K562 (cell line): ENCODE data around the gene MRPL42. TPM values are rescaled to one million over a fixed set of nuclear protein-coding genes. Genes with fewer than 3 reads are reported as not detected.

ENCODE experiments used
- ADNP ChIP-seq: fragments of 200-800 bp; sonication (Bioruptor generic); IDR thresholded peaks from 2 replicates; pipeline ENCODE4 v1.6.1; 2016; ENCODE audit warnings: missing genetic modification characterization, missing compliant biosample characterization
- ATF3 ChIP-seq, 2 experiments: fragments of 450-650 bp in 1 of 2; sonication (generic) in 1 of 2; formaldehyde crosslinking in 1 of 2; IDR thresholded peaks in 1 of 2; conservative IDR thresholded peaks in 1 of 2; 2 replicates each; pipeline versions ENCODE4 v1.6.1 to v1.8.1; 2016 to 2023; ENCODE audit warnings: mild to moderate bottlenecking in 2 of 2, moderate library complexity in 2 of 2, inconsistent platforms in 1 of 2, missing genetic modification reagents in 1 of 2
- CHD4 ChIP-seq: fragments of 200-600 bp; sonication (generic); IDR thresholded peaks from 3 replicates; pipeline ENCODE4 v1.6.1; 2012; ENCODE audit warnings: low read depth, mild to moderate bottlenecking, mixed read lengths, low read length, inconsistent platforms; ENCODE audit not compliant: insufficient read depth, insufficient replicate concordance, poor library complexity, severe bottlenecking
- CREB1 ChIP-seq, 2 experiments: sonication (generic) in 1 of 2; formaldehyde crosslinking in 1 of 2; IDR thresholded peaks; 2 replicates each; pipeline versions ENCODE4 v1.6.1 to v1.8.0; 2012 to 2022; ENCODE audit warnings: inconsistent platforms in 1 of 2, mild to moderate bottlenecking in 1 of 2, missing genetic modification reagents in 1 of 2, moderate library complexity in 1 of 2
- CREB3L1 ChIP-seq: fragments of 450-650 bp; IDR thresholded peaks from 2 replicates; pipeline ENCODE4 v1.6.1; 2014; ENCODE audit warnings: low read depth, mild to moderate bottlenecking, moderate library complexity, borderline replicate concordance
- CSDE1 ChIP-seq, 2 experiments: fragments of 450-650 bp; IDR thresholded peaks; 2 replicates each; pipeline ENCODE4 v1.6.1; 2016; ENCODE audit warnings: mild to moderate bottlenecking in 1 of 2
- DDX20 ChIP-seq: fragments of 450-650 bp; IDR thresholded peaks from 2 replicates; pipeline ENCODE4 v1.6.1; 2016; ENCODE audit warnings: missing genetic modification characterization, low read depth, mild to moderate bottlenecking, missing compliant biosample characterization, moderate library complexity
- E2F6 ChIP-seq, 2 experiments: IDR thresholded peaks; 2 replicates each; pipeline ENCODE4 v1.6.1; 2011; ENCODE audit warnings: borderline replicate concordance in 1 of 2, control low read depth in 1 of 2, low read depth in 1 of 2, low read length in 1 of 2, mild to moderate bottlenecking in 1 of 2, mixed read lengths in 1 of 2, moderate library complexity in 1 of 2; ENCODE audit not compliant: insufficient read depth in 1 of 2, insufficient read length in 1 of 2, poor library complexity in 1 of 2, severe bottlenecking in 1 of 2; ENCODE audit errors: extremely low read depth in 1 of 2
- HDAC1 ChIP-seq, 2 experiments: fragments of 450-650 bp; IDR thresholded peaks; 2 replicates each; pipeline ENCODE4 v1.6.1; 2016 to 2017; ENCODE audit warnings: inconsistent platforms in 1 of 2, mild to moderate bottlenecking in 1 of 2, moderate library complexity in 1 of 2
- KHSRP ChIP-seq: fragments of 450-650 bp; IDR thresholded peaks from 2 replicates; pipeline ENCODE4 v1.6.1; 2017
- LEF1 ChIP-seq: fragments of 450-650 bp; IDR thresholded peaks from 2 replicates; pipeline ENCODE4 v1.6.1; 2016; ENCODE audit warnings: mild to moderate bottlenecking
- MCM5 ChIP-seq: fragments of 450-650 bp; IDR thresholded peaks from 2 replicates; pipeline ENCODE4 v1.6.1; 2016; ENCODE audit warnings: low read depth
- NR2C1 ChIP-seq, 2 experiments: fragments of 450-650 bp; IDR thresholded peaks; 2 replicates each; pipeline ENCODE4 v1.6.1; 2017; ENCODE audit warnings: mild to moderate bottlenecking in 2 of 2, antibody characterized with exemption in 1 of 2, inconsistent platforms in 1 of 2, missing compliant biosample characterization in 1 of 2, missing genetic modification characterization in 1 of 2
- POLR2AphosphoS5 ChIP-seq: IDR thresholded peaks from 2 replicates; pipeline ENCODE4 v1.6.1; 2011; ENCODE audit warnings: mild to moderate bottlenecking, low read depth, low read length, moderate library complexity; ENCODE audit not compliant: control insufficient read depth, insufficient read depth
- RAD51 ChIP-seq: fragments of 450-650 bp; IDR thresholded peaks from 2 replicates; pipeline ENCODE4 v1.7.1; 2016; ENCODE audit warnings: low read depth, mild to moderate bottlenecking, borderline replicate concordance
- RFX5 ChIP-seq: IDR thresholded peaks from 2 replicates; pipeline ENCODE4 v1.6.1; 2011; ENCODE audit warnings: low read depth, mild to moderate bottlenecking, improper control_type of control experiment, low read length
- STAT5A ChIP-seq: IDR thresholded peaks from 2 replicates; pipeline ENCODE4 v1.6.1; 2012; ENCODE audit warnings: low read length, inconsistent platforms, borderline replicate concordance
- STAT5B ChIP-seq: fragments of 250-450 bp; sonication (Bioruptor Pico); IDR thresholded peaks from 2 replicates; pipeline ENCODE4 v1.8.0; 2021; ENCODE audit warnings: mild to moderate bottlenecking, inconsistent platforms
- THAP12 ChIP-seq: fragments of 250-450 bp; sonication (Bioruptor Pico); IDR thresholded peaks from 2 replicates; pipeline ENCODE4 v1.9.0; 2021; ENCODE audit warnings: mild to moderate bottlenecking, inconsistent platforms
- ZBTB17 ChIP-seq: fragments of 450-650 bp; formaldehyde crosslinking; IDR thresholded peaks from 2 replicates; pipeline ENCODE4 v1.4.0; 2020; ENCODE audit warnings: mild to moderate bottlenecking
- polyA plus RNA-seq, 8 experiments: library from polyadenylated mRNA; depleted of rRNA in 4 of 8; stranded (reverse) in 5 of 8; unstranded in 3 of 8; fragments of >200 nt; fragmentation: Nextera tagmentation in 2 of 8; fragmentation: Illumina TruSeq in 1 of 8; extraction: Ambion mirVana in 2 of 8; extraction: Trizol in 1 of 8; gene quantifications; 2 replicates each; pipeline versions ENCODE4 v1.2.1 to v1.2.3, GENCODE V29; 2011 to 2014; ENCODE audit warnings: inconsistent platforms in 1 of 8, missing spikeins in 1 of 8
- total RNA-seq, 7 experiments: library from RNA; depleted of rRNA in 6 of 7; stranded (reverse); fragments of >200 nt in 6 of 7; fragmentation: Illumina TruSeq in 2 of 7; extraction: Trizol in 2 of 7; gene quantifications; 2 replicates each; pipeline versions ENCODE4 v1.2.1 to v1.2.3, GENCODE V29; 2011 to 2021; ENCODE audit warnings: low replicate concordance in 1 of 7

The MRPL42 gene
- total and polyA plus RNA-seq, 9 of the 15 experiments (the other 6 are each of a cell fraction or from before 2014, with no cell fraction given), result 104 to 806 (median 218) TPM

- TF ChIP-seq THAP12 (CRISPR knock-in tag) (0 out of 2 replicates have a peak, but pooled peaks have one; percentile 36), ATF3 (IDR thresholded peaks at IDR 0.05) (peak; percentile 39; the same call in 1 of the 2 replicates), ATF3 (CRISPR knock-in tag; conservative IDR thresholded peaks at IDR 0.05) (peak; percentile 74; the same call in 1 of the 2 replicates), ZBTB17 (CRISPR knock-in tag) (peak; percentile 71; the same call in 1 of the 2 replicates), MCM5 (no peak), CREB3L1 (peak; percentile 89), STAT5B (CRISPR knock-in tag) (no peak), LEF1 (peak; percentile 50; the same call in 1 of the 2 replicates), ADNP (tag) (peak; percentile 83), CSDE1 (IDR thresholded peaks at IDR 0.05) (no peak), NR2C1 (IDR thresholded peaks at IDR 0.05) (peak; percentile 59), NR2C1 (tag; IDR thresholded peaks at IDR 0.05) (peak; percentile 55; the same call in 1 of the 2 replicates), E2F6 (IDR thresholded peaks at IDR 0.05; ENCODE audit: borderline replicate concordance in 1 of 2, extremely low read depth in 1 of 2, insufficient read depth in 1 of 2, insufficient read length in 1 of 2, low read depth in 1 of 2, low read length in 1 of 2, poor library complexity in 1 of 2, severe bottlenecking in 1 of 2) (peak; percentile 46 to 80), STAT5A (0 out of 2 replicates have a peak, but pooled peaks have one; percentile 2), CREB1 (IDR thresholded peaks at IDR 0.05) (peak; percentile 68), CREB1 (CRISPR knock-in tag; IDR thresholded peaks at IDR 0.05) (peak; percentile 66; the same call in 1 of the 2 replicates), CHD4 (no peak), HDAC1 (IDR thresholded peaks at IDR 0.05) (peak in 1 of 2 experiments; percentile 95; a peak in 2 of 4 replicates), RAD51 (peak; percentile 19; the same call in 1 of the 2 replicates), DDX20 (no peak), RFX5 (no peak), POLR2AphosphoS5 (peak; percentile 90), KHSRP (no peak)
Measured at GRCh38 chr12:93467351-93468007, at the start of gene MRPL42 (continued).
